ENCODE results near the gene WNT9B. TPM values are rescaled to one million over a fixed set of nuclear protein-coding genes. Genes with fewer than 3 reads are reported as not detected.
"Not testable (repeated sequence)": the region's sequence is repeated elsewhere in the genome, so short reads cannot be mapped to it uniquely, and the experiment has no call there.

The WNT9B gene
- polyA plus RNA-seq, 1 experiment = not detected

- H3K27me3 ChIP-seq (ENCODE audit: control insufficient read depth, insufficient read depth, low read length) = peaks cover 4% of the 10 kb centered on the region; the same call in 1 of the 2 replicates
- ChIA-PET POLR2A (no interaction called here), CTCF (no interaction called here)
- H3K36me3 ChIP-seq (ENCODE audit: control insufficient read depth, insufficient read depth, low read length) = no peaks in the 10 kb centered on the region
- TF ChIP-seq CTCF (IDR thresholded peaks at IDR 0.05; ENCODE audit: insufficient read depth, low read depth, low read length) = no peak
- no peak for DNase-seq (ENCODE audit: low read depth)
- H3K4me3 ChIP-seq (ENCODE audit: low read depth, low read length) = no peak overlapping the region
Measured at GRCh38 chr17:46837521-46837920, 13.9 kb upstream of the WNT9B start.

- no peak overlapping the region for H3K4me3 ChIP-seq (ENCODE audit: low read depth, low read length)
- no peak for TF ChIP-seq CTCF (IDR thresholded peaks at IDR 0.05; ENCODE audit: insufficient read depth, low read depth, low read length)
- H3K36me3 ChIP-seq (ENCODE audit: control insufficient read depth, insufficient read depth, low read length) = no peaks in the 10 kb centered on the region
- peaks cover 4% of the 10 kb centered on the region; the same call in 1 of the 2 replicates for H3K27me3 ChIP-seq (ENCODE audit: control insufficient read depth, insufficient read depth, low read length)
- CTCF ChIA-PET = interaction anchor here (1.1 to 1.6 kb wide), 4 partner anchors 9 to 161 kb away, joined by 4 to 8 read pairs (median 6); no protein-coding TSS in a partner anchor
- POLR2A ChIA-PET = no interaction called here
- no peak for DNase-seq (ENCODE audit: low read depth)
Measured at GRCh38 chr17:46839211-46839610, 12.2 kb upstream of the WNT9B start.

GRCh38 chr17:46840596-46840995 lies 10.8 kb upstream of the WNT9B start:
- H3K27me3 ChIP-seq (ENCODE audit: control insufficient read depth, insufficient read depth, low read length); DNase-seq (ENCODE audit: low read depth); H3K4me3 ChIP-seq (ENCODE audit: low read depth, low read length); H3K36me3 ChIP-seq (ENCODE audit: control insufficient read depth, insufficient read depth, low read length); POLR2A ChIA-PET: not testable (repeated sequence)
- CTCF ChIA-PET = interaction anchor here (1.1 to 9.7 kb wide), 15 partner anchors 7 to 165 kb away, joined by 3 to 146 read pairs (median 8); no protein-coding TSS in a partner anchor

- H3K27me3 ChIP-seq (ENCODE audit: control insufficient read depth, insufficient read depth, low read length) = peaks cover 8% of the 10 kb centered on the region
- TF ChIP-seq CTCF (IDR thresholded peaks at IDR 0.05; ENCODE audit: insufficient read depth, low read depth, low read length) = peak; percentile 48
- no peaks in the 10 kb centered on the region for H3K36me3 ChIP-seq (ENCODE audit: control insufficient read depth, insufficient read depth, low read length)
- no peak for DNase-seq (ENCODE audit: low read depth)
- peak overlapping the region; percentile 22; the same call in 1 of the 2 replicates for H3K4me3 ChIP-seq (ENCODE audit: low read depth, low read length)
- POLR2A ChIA-PET = no interaction called here
- CTCF ChIA-PET = interaction anchor here (0.6 to 9.7 kb wide), 41 partner anchors 8 to 164 kb away, joined by 3 to 146 read pairs (median 5); no protein-coding TSS in a partner anchor
Measured at GRCh38 chr17:46841561-46842379, 9.6 kb upstream of the WNT9B start.

GRCh38 chr17:46842835-46843234 lies 8.5 kb upstream of the WNT9B start:
- peak; percentile 63 for TF ChIP-seq CTCF (IDR thresholded peaks at IDR 0.05; ENCODE audit: insufficient read depth, low read depth, low read length)
- peaks cover 13% of the 10 kb centered on the region for H3K27me3 ChIP-seq (ENCODE audit: control insufficient read depth, insufficient read depth, low read length)
- DNase-seq (ENCODE audit: low read depth) = no peak
- ChIA-PET POLR2A (no interaction called here), CTCF (interaction anchor here (0.6 to 9.7 kb wide), 25 partner anchors 7 to 158 kb away, joined by 3 to 146 read pairs (median 5); no protein-coding TSS in a partner anchor)
- no peaks in the 10 kb centered on the region for H3K36me3 ChIP-seq (ENCODE audit: control insufficient read depth, insufficient read depth, low read length)
- no peak overlapping the region for H3K4me3 ChIP-seq (ENCODE audit: low read depth, low read length)
